H9 (cell line): Measurements from ENCODE around the gene ERN1. TPM values are rescaled to one million over a fixed set of nuclear protein-coding genes. Genes with fewer than 3 reads are reported as not detected.

Experiments used
- DNase-seq: peaks from one replicate; pipeline ENCODE4 v3.0.0-alpha.2; 2017
- H2AFZ ChIP-seq: one replicate; pipeline ENCODE4 v1.6.1; 2013; ENCODE audit warnings: mild to moderate bottlenecking, low read length, control low read depth, moderate library complexity
- H2AK5ac ChIP-seq: 2 replicates; pipeline ENCODE4 v1.6.1; 2013; ENCODE audit warnings: low read length, control low read depth, mixed read lengths; ENCODE audit not compliant: insufficient read length
- H2BK120ac ChIP-seq: one replicate; pipeline ENCODE4 v1.6.1; 2013; ENCODE audit warnings: low read depth, mild to moderate bottlenecking, low read length, control low read depth, inconsistent platforms; ENCODE audit not compliant: poor library complexity, severe bottlenecking
- H2BK12ac ChIP-seq: 2 replicates; pipeline ENCODE4 v1.6.1; 2013; ENCODE audit warnings: low read length, control low read depth, mixed read lengths, low read depth; ENCODE audit not compliant: insufficient read length
- H2BK15ac ChIP-seq: 2 replicates; pipeline ENCODE4 v1.6.1; 2013; ENCODE audit warnings: low read depth, low read length, control low read depth
- H2BK20ac ChIP-seq: one replicate; pipeline ENCODE4 v1.6.1; 2013; ENCODE audit warnings: low read depth, mild to moderate bottlenecking, low read length, control low read depth, inconsistent platforms; ENCODE audit not compliant: poor library complexity, severe bottlenecking
- H2BK5ac ChIP-seq: 2 replicates; pipeline ENCODE4 v1.6.1; 2013; ENCODE audit warnings: low read length, control low read depth, mixed read lengths; ENCODE audit not compliant: insufficient read length
- H3K14ac ChIP-seq: 2 replicates; pipeline ENCODE4 v1.6.1; 2013; ENCODE audit warnings: low read length, control low read depth; ENCODE audit not compliant: insufficient read depth
- H3K18ac ChIP-seq: 2 replicates; pipeline ENCODE4 v1.6.1; 2013; ENCODE audit warnings: low read depth, mild to moderate bottlenecking, mixed read lengths, low read length, control low read depth; ENCODE audit not compliant: insufficient read length
- H3K23ac ChIP-seq: 2 replicates; pipeline ENCODE4 v1.6.1; 2013; ENCODE audit warnings: low read length, control low read depth, mixed read lengths, low read depth; ENCODE audit not compliant: insufficient read length
- H3K23me2 ChIP-seq: 2 replicates; pipeline ENCODE4 v1.6.1; 2013; ENCODE audit warnings: low read depth, mild to moderate bottlenecking, mixed read lengths, low read length, control low read depth; ENCODE audit not compliant: insufficient read length, poor library complexity, severe bottlenecking
- H3K27ac ChIP-seq: 2 replicates; pipeline ENCODE4 v1.5.1; 2013; ENCODE audit warnings: low read length, control low read depth, mixed read lengths, low read depth; ENCODE audit not compliant: insufficient read length
- H3K27me3 ChIP-seq: 2 replicates; pipeline ENCODE4 v1.6.1; 2013; ENCODE audit warnings: low read length, control low read depth, inconsistent platforms; ENCODE audit not compliant: insufficient read depth
- H3K4ac ChIP-seq: 2 replicates; pipeline ENCODE4 v1.6.1; 2013; ENCODE audit warnings: low read depth, mild to moderate bottlenecking, control low read depth, inconsistent platforms, low read length, moderate library complexity
- H3K4me1 ChIP-seq: 2 replicates; pipeline ENCODE4 v1.6.1; 2013; ENCODE audit warnings: low read length, control low read depth, inconsistent platforms; ENCODE audit not compliant: insufficient read depth
- H3K4me2 ChIP-seq: 2 replicates; pipeline ENCODE4 v1.6.1; 2013; ENCODE audit warnings: low read length, control low read depth, mixed read lengths; ENCODE audit not compliant: insufficient read length, insufficient read depth
- H3K56ac ChIP-seq: 2 replicates; pipeline ENCODE4 v1.6.1; 2013; ENCODE audit warnings: low read depth, mild to moderate bottlenecking, mixed read lengths, low read length, control low read depth; ENCODE audit not compliant: insufficient read length
- H3K79me1 ChIP-seq: 2 replicates; pipeline ENCODE4 v1.6.1; 2013; ENCODE audit warnings: low read depth, mild to moderate bottlenecking, moderate library complexity, low read length, control low read depth, inconsistent platforms; ENCODE audit not compliant: insufficient read depth, poor library complexity, severe bottlenecking
- H3K79me2 ChIP-seq: 2 replicates; pipeline ENCODE4 v1.6.1; 2013; ENCODE audit warnings: low read length, control low read depth, inconsistent platforms; ENCODE audit not compliant: insufficient read depth
- H3K9ac ChIP-seq: 2 replicates; pipeline ENCODE4 v1.6.1; 2013; ENCODE audit warnings: low read length, control low read depth, mixed read lengths; ENCODE audit not compliant: insufficient read length; ENCODE audit errors: extremely low read depth
- H3K9me3 ChIP-seq: one replicate; pipeline ENCODE4 v1.6.1; 2013; ENCODE audit warnings: low read depth, low read length, inconsistent platforms; ENCODE audit not compliant: control insufficient read depth
- H3T11ph ChIP-seq: one replicate; pipeline ENCODE4 v1.6.1; 2013; ENCODE audit warnings: mild to moderate bottlenecking, low read length, control low read depth, inconsistent platforms
- H4K20me1 ChIP-seq: one replicate; pipeline ENCODE4 v1.6.1; 2013; ENCODE audit not compliant: control insufficient read depth, insufficient read length, insufficient read depth
- H4K5ac ChIP-seq: 2 replicates; pipeline ENCODE4 v1.6.1; 2013; ENCODE audit warnings: low read depth, mild to moderate bottlenecking, mixed read lengths, low read length, control low read depth; ENCODE audit not compliant: insufficient read length
- H4K8ac ChIP-seq: replicated peaks from 2 replicates; pipeline ENCODE4 v1.6.1; 2013; ENCODE audit warnings: low read length, control low read depth, mixed read lengths, low read depth; ENCODE audit not compliant: insufficient read length
- H4K91ac ChIP-seq: 2 replicates; pipeline ENCODE4 v1.6.1; 2013; ENCODE audit warnings: low read depth, mild to moderate bottlenecking, moderate library complexity, mixed read lengths, low read length, control low read depth; ENCODE audit not compliant: insufficient read length
- H3K27ac Mint-ChIP-seq, 3 experiments: 2 replicates in 2 of 3; 3 replicates in 1 of 3; pipeline ENCODE4 v1.8.0; 2020 to 2021; ENCODE audit warnings: mixed read lengths in 3 of 3, mild to moderate bottlenecking in 1 of 3, moderate library complexity in 1 of 3
- H3K27me3 Mint-ChIP-seq: 2 replicates; pipeline ENCODE4 v1.8.0; 2021; ENCODE audit warnings: low read depth, mild to moderate bottlenecking, moderate library complexity, mixed read lengths
- H3K36me3 Mint-ChIP-seq, 3 experiments: 2 replicates in 2 of 3; 3 replicates in 1 of 3; pipeline ENCODE4 v1.8.0; 2020 to 2021; ENCODE audit warnings: low read depth in 3 of 3, mixed read lengths in 3 of 3; ENCODE audit not compliant: insufficient read depth in 1 of 3
- H3K4me1 Mint-ChIP-seq, 2 experiments: 2 replicates each; pipeline ENCODE4 v1.8.0; 2020; ENCODE audit warnings: mixed read lengths in 2 of 2
- H3K4me3 Mint-ChIP-seq, 2 experiments: 2 replicates in 1 of 2; 3 replicates in 1 of 2; pipeline ENCODE4 v1.8.0; 2020 to 2021; ENCODE audit warnings: mild to moderate bottlenecking in 2 of 2, mixed read lengths in 2 of 2, moderate library complexity in 1 of 2
- H3K9me3 Mint-ChIP-seq, 2 experiments: 2 replicates in 1 of 2; 3 replicates in 1 of 2; pipeline ENCODE4 v1.8.0; 2020; ENCODE audit warnings: mild to moderate bottlenecking in 2 of 2, mixed read lengths in 2 of 2, moderate library complexity in 1 of 2
- CTCF ChIP-seq: fragments of 200-600 bp; sonication (generic); conservative IDR thresholded peaks from 3 replicates; pipeline ENCODE4 v1.8.0; 2021; ENCODE audit warnings: antibody characterized with exemption, mild to moderate bottlenecking
- WGBS: extraction: QIAGEN DNeasy Blood & Tissue Kit; methylation state at CpG from one replicate; pipeline ENCODE4 v1.1.7; 2013; ENCODE audit warnings: missing lambda C conversion rate, low lambda C conversion rate, mixed read lengths; ENCODE audit not compliant: insufficient read length; ENCODE audit errors: extremely low coverage; 5-methylcytosine and 5-hydroxymethylcytosine counted together
- total RNA-seq: library from RNA; stranded (reverse); gene quantifications from 2 replicates; pipeline ENCODE4 v1.2.1, GENCODE V29; 2021

The ERN1 gene
- total RNA-seq, 1 experiment from 2014 or later = 5.0 TPM

- no peaks in the 10 kb centered on the region; a peak in 2 of 5 replicates for H3K9me3 Mint-ChIP-seq
- no peak overlapping the region for H2AFZ ChIP-seq
These were observed 48.3 kb upstream of the ERN1 start for GRCh38 chr17:64178011-64178825.

More at GRCh38 chr17:64178011-64178825, 48.3 kb upstream of the ERN1 start:
- Mint-ChIP-seq H3K4me1 (peaks cover 0 to 3% of the 10 kb centered on the region in 2 experiments; a peak in 1 of 4 replicates), H3K4me3 (no peak overlapping the region), H3K27ac (no peak overlapping the region; a peak in 1 of 7 replicates), H3K36me3 (peaks cover 3 to 16% (median 4%) of the 10 kb centered on the region in 3 experiments; a peak in 3 of 7 replicates), H3K27me3 (no peaks in the 10 kb centered on the region)
- no peak overlapping the region for H2AK5ac ChIP-seq
- no peak overlapping the region for H3T11ph ChIP-seq
- no peaks in the 10 kb centered on the region for H3K79me1 ChIP-seq
- H2BK120ac ChIP-seq = no peak overlapping the region
- no peak overlapping the region for H3K4ac ChIP-seq
- no peak overlapping the region for H3K4me2 ChIP-seq
- H3K18ac ChIP-seq = no peak overlapping the region
- no peaks in the 10 kb centered on the region for H4K20me1 ChIP-seq
- H3K79me2 ChIP-seq = no peaks in the 10 kb centered on the region
- H3K4me1 ChIP-seq = no peaks in the 10 kb centered on the region
- H3K56ac ChIP-seq = no peak overlapping the region
- no peak overlapping the region for H2BK5ac ChIP-seq
- H4K91ac ChIP-seq = no peak overlapping the region
- no peaks in the 10 kb centered on the region for H3K9me3 ChIP-seq
- H4K5ac ChIP-seq = no peak overlapping the region
- H2BK12ac ChIP-seq = no peak overlapping the region
- WGBS = no CpG with 5 or more reads among the region's 9 CpGs
- no peaks in the 10 kb centered on the region for H3K23me2 ChIP-seq
- DNase-seq = no peak
- H2BK15ac ChIP-seq = no peak overlapping the region
- TF ChIP-seq CTCF = no peak
- no peak overlapping the region for H3K9ac ChIP-seq
- no peaks in the 10 kb centered on the region for H3K27me3 ChIP-seq
- H3K23ac ChIP-seq = no peak overlapping the region
- H2BK20ac ChIP-seq = no peak overlapping the region
- H3K27ac ChIP-seq = no peak overlapping the region
- H3K14ac ChIP-seq = no peak overlapping the region
- H4K8ac ChIP-seq = no peak overlapping the region
